ENCODE data around the gene CTNNA3.

DNA sequence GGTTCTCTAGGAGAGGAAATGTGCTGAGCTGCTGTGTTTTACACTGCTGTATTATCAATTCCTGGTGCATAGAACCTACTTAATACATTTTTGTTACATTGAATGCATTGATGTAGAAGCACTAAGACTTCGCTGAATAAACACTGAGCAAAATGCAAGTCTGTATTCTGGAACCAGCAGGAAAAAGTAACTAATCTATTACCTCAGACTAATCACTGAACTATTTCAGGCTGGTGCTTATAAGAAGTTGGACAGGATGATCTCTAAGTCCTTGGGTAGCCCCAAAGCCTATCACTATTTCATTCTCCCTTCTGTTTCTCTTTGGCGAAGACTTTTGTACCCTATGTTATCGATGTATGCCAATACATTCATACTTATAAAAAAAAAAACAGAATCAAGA, 857.3 kb downstream of the CTNNA3 start:
- TF ChIP-seq, protein P1, sequence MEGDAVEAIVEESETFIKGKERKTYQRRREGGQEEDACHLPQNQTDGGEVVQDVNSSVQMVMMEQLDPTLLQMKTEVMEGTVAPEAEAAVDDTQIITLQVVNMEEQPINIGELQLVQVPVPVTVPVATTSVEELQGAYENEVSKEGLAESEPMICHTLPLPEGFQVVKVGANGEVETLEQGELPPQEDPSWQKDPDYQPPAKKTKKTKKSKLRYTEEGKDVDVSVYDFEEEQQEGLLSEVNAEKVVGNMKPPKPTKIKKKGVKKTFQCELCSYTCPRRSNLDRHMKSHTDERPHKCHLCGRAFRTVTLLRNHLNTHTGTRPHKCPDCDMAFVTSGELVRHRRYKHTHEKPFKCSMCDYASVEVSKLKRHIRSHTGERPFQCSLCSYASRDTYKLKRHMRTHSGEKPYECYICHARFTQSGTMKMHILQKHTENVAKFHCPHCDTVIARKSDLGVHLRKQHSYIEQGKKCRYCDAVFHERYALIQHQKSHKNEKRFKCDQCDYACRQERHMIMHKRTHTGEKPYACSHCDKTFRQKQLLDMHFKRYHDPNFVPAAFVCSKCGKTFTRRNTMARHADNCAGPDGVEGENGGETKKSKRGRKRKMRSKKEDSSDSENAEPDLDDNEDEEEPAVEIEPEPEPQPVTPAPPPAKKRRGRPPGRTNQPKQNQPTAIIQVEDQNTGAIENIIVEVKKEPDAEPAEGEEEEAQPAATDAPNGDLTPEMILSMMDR (conservative IDR thresholded peaks at IDR 0.05; ENCODE audit: low read length): no peak
- no peak for TF ChIP-seq EZH2phosphoT487 (IDR thresholded peaks at IDR 0.05; ENCODE audit: borderline replicate concordance)
